Mesangial cell (primary cell): Measurements from ENCODE around the gene CLASP1. TPM values are rescaled to one million over a fixed set of nuclear protein-coding genes. Genes with fewer than 3 reads are reported as not detected.

Experiments used
- total RNA-seq: library from RNA; depleted of rRNA; stranded (reverse); fragments of >200 nt; gene quantifications from 2 replicates; pipeline ENCODE4 v1.2.3, GENCODE V29; 2015

Gene CLASP1
- total RNA-seq, result 26.2 and 33.6 TPM in 2 replicates

GRCh38 chr2:121649149-121649595, at the start of gene CLASP1:
Gene CLASP1, minus strand, starts transcription at chr2:121649462. Its CDS starts 43,567 bp downstream, at chr2:121605895.

Other genes starting within 250 kb of the CLASP1 start
- gene RNU4ATAC, start 118.6 kb downstream of the CLASP1 start, total RNA-seq, result not detected in 2 replicates
- gene NIFK, start 87.4 kb upstream of the CLASP1 start, total RNA-seq, result 20.0 and 21.5 TPM in 2 replicates
- gene TSN, start 106.2 kb upstream of the CLASP1 start, total RNA-seq, result 23.6 and 48.1 TPM in 2 replicates